ENCODE data around the gene SLC20A1.

DNA sequence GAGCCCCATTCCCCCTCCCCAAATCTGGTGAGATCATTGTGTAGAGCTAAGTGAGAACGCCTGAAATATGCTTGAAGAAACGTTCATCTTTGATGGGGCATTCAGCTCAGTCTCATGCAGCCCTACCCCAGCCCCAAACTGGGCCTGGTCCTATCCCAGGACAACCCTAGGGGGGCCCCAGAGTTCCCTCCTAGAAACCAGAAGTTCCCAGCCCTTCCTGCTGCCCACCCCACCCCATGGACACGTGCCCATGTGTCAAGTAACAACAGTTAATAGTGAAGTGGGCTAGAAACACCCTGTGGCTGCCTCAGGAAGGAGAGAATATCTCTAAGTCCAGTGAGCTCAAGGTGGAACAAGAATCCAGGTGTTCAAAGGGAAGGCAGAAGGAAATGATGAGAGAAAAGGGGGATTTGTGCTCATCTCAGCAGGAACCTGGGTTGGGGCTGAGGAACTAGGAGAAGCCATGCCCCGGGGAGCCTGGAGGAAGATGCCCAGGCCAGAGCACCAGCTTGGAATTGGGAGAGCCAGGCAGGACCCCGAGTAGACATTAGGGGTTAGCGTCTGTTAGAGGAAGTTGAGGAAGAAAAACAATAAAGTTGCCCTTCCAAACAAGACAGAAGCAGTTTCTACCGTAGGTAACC, 20.1 kb upstream of the SLC20A1 start:
- TF ChIP-seq EZH2 (IDR thresholded peaks at IDR 0.05; ENCODE audit: insufficient read depth, poor library complexity, severe bottlenecking) (no peak), EZH2phosphoT487 (IDR thresholded peaks at IDR 0.05; ENCODE audit: insufficient read depth, low read depth) (no peak)

Measured in GM23248 (cell line).